Activated CD8-positive, alpha-beta memory T cell treated with anti-CD3 and anti-CD28 coated beads for 36 hours (primary cell): ENCODE measurements around the gene MAP4K5. TPM values are rescaled to one million over a fixed set of nuclear protein-coding genes. Genes with fewer than 3 reads are reported as not detected.
"Not testable (repeated sequence)": the region's sequence is repeated elsewhere in the genome, so short reads cannot be mapped to it uniquely, and the experiment has no call there.

Source experiments
- CTCF ChIA-PET: fragments of 350-600 bp; sonication (Branson Sonifier 250); formaldehyde crosslinking; loops from one replicate; lab custom pipeline; 2021; ENCODE audit warnings: antibody characterized with exemption; lab: Charles Lee
- POLR2A ChIA-PET: fragments of 350-600 bp; sonication (Branson Sonifier 250); formaldehyde crosslinking; loops from one replicate; lab custom pipeline; 2021; ENCODE audit warnings: antibody characterized with exemption; lab: Charles Lee
- total RNA-seq, 2 experiments: library from RNA; stranded (reverse); gene quantifications; one replicate each; pipeline ENCODE4 v1.2.3, GENCODE V29; 2021

The MAP4K5 gene
- 10 to 100 TPM; 32.3 to 32.7 TPM for total RNA-seq

DNA sequence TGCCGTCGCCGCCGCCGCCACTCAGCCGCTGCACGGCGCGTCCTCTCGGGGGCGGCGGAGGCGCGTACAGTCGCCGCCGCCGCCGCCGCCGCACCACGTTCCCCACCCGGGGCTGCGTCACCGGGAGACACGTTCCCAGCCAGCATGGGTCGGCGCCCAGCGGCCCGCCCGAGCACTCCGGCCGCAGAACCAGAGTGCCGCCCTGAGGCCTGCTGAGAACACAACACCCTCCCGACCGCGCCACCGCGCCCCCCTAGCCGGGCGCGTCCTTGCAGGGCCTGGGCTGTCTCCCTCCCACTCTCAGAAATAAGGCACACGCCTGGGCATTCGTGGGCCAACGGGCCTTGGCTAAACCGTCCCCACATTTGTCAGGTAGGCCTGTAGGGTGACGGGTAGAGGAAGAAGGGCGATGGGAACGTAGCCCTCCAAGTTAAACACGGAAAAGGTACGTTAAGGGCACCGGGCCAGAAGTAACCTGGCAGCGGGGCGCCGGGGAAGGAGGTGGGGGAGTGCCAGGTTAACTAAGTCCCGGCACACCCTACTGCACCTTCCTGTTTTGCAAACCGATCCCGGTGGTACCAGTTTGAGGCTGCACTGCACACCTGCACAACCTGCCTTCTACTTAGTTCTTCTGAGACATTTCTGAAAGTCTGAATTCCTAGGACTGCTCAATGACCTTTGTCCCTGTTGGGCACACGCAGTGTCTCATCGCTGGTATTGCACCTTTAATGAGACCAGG, at the start of gene MAP4K5:
Gene MAP4K5 (minus strand): TSS at position 68 of the 739 bp plus-strand sequence. CDS start 520 bp downstream, outside the sequence.
- POLR2A ChIA-PET = interaction anchor here (0.9 to 2.0 kb wide), 3 partner anchors 10 to 681 kb away, joined by 3 to 6 read pairs (median 3); partner anchors contain the start of gene DMAC2L
- CTCF ChIA-PET = interaction anchor here (1.0 to 1.6 kb wide), 4 partner anchors 9 to 494 kb away, joined by 4 to 9 read pairs (median 6); no protein-coding TSS in a partner anchor

DNA sequence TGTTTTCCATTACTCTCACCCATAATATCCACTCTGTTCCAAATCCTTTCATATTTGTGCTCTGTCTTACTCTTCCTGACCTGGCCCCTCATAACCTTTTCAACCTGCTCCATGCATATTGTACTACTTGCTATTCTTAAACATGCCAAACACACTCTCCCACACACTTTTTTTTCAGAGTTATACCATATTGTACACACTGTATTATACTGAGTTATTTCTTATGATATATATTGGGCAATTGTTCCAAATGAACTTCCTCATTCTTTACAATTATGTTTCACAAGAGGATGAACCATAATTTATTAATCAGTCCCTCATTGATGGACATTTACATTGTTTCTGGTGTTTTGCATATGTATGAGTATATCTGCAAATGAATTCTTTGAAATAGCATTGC, 46.1 kb upstream of the MAP4K5 start:
- CTCF ChIA-PET = no interaction called here
- POLR2A ChIA-PET = no interaction called here

DNA sequence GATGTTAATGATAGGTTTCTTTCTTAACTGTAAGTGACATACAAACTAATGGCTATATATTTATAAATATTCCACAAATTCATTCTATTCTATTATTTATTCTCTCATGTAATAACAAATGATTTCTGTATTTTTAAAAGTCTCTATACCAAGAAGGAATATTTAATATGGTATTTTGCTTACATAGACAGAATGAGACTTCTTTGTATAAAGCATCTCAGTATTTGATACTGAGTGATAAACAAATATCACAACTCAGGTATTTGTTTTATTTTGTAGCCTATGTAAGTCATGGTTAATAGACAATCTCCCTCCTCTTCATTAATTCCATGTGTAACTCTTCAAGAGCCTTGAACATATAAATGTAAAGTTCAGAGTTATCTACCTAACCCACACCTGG, 45.6 kb upstream of the MAP4K5 start:
- ChIA-PET CTCF (no interaction called here), POLR2A (no interaction called here)

DNA sequence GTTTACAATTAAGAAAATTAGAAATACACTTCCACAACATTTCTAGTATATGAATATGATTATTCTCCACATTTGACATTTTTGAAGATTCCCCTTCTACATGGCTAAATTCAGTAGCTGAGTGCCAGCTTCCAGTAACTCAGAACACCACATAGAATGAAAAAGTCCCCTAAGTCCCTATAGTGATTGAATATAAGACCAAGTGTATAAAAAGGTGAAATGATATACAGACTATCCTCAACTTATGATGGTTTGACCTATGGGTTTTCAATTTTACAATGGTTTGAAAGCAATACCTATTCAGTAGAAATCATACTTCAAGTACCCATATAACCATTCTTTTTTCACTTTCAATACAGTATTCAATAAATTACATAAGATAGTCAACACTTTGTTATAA, 43.4 kb upstream of the MAP4K5 start:
- POLR2A ChIA-PET = no interaction called here
- CTCF ChIA-PET = interaction anchor here (0.6 kb wide), 1 partner anchor 281 kb away, joined by 3 read pairs; no protein-coding TSS in a partner anchor

DNA sequence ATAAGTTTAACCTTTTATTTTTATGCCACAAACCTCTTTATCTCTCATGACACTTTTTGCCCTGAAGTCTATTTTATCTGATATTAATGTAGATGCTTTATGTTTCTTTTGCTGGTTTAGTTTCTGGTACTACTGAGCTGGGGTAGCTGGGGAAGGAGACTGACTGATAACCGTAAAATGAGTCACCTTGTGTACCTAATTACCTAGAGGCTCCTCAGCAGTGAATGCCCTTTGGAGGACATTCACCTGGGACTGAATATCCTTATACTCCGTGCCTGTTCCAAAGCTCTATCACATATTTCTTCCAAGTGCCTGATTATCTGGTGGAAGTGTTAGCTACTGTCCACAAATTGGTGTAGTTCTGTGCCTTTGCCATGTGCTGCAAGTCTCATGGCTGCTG, 41.5 kb upstream of the MAP4K5 start:
- POLR2A ChIA-PET = no interaction called here
- CTCF ChIA-PET = no interaction called here

DNA sequence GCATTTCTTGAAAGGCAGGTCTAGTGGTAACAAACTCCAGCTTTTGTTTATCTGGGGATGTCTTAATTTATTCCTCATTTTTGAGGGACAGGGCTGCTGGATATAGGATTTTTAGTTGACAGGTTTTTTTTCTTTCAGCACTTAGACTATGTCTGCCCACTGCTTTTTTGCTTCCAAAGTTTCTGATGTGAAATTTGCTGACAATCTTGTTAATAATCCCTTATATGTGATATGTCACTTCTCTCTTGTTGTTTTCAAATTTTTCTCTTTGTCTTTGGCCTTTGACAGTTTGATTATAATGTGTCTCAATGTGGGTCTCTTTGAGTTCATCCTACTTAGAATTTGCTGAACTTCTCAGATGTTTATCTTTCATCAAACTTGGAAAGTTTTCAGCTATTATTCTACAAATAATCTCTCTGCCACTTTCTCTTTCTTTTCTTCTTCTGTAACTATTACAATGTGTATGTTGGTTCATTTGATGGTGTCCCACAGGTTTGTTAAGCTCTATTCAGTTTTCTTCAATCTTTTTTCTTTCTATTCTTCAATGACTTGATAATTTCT, 37.4 kb upstream of the MAP4K5 start:
- ChIA-PET CTCF (interaction anchor here (0.7 kb wide), 1 partner anchor 513 kb away, joined by 3 read pairs; no protein-coding TSS in a partner anchor), POLR2A (no interaction called here)

DNA sequence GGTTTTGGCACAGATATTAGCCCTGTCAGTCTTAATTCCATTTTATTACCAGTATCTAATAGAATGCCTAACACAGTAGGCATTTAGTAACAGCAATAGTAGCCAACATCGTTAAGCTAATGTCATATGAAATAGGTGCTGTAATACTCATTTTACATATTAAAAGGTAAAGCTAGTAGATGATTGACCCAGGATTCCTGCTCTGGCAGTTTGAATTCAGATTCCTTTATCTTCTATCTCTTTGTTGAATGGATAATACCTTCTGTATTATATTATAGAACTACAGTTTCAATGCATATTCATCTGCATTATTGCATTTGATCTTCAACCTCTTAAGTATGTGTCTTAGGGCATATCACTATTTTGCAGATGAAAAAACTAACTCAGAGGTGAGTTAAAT, 30.5 kb upstream of the MAP4K5 start:
- POLR2A ChIA-PET = no interaction called here
- CTCF ChIA-PET = no interaction called here

DNA sequence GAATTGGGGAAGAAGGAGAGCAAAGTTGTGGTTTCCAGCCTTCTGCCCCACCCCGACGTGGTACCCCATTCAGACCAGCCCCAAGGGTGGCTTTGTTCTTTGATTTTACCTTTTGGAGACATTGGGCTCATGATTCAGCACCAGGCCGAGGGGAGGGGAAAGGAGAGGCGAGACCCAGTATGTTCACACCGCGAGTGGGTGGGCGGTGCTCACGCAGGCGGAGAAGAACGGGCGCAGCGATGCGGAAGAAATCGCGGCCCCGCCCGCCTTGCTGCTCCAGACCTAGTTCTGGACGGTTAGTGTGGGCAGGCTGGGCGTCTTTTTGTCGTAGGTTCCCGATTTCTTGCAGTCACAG, 28.5 kb upstream of the MAP4K5 start:
- ChIA-PET CTCF (no interaction called here), POLR2A (no interaction called here)

DNA sequence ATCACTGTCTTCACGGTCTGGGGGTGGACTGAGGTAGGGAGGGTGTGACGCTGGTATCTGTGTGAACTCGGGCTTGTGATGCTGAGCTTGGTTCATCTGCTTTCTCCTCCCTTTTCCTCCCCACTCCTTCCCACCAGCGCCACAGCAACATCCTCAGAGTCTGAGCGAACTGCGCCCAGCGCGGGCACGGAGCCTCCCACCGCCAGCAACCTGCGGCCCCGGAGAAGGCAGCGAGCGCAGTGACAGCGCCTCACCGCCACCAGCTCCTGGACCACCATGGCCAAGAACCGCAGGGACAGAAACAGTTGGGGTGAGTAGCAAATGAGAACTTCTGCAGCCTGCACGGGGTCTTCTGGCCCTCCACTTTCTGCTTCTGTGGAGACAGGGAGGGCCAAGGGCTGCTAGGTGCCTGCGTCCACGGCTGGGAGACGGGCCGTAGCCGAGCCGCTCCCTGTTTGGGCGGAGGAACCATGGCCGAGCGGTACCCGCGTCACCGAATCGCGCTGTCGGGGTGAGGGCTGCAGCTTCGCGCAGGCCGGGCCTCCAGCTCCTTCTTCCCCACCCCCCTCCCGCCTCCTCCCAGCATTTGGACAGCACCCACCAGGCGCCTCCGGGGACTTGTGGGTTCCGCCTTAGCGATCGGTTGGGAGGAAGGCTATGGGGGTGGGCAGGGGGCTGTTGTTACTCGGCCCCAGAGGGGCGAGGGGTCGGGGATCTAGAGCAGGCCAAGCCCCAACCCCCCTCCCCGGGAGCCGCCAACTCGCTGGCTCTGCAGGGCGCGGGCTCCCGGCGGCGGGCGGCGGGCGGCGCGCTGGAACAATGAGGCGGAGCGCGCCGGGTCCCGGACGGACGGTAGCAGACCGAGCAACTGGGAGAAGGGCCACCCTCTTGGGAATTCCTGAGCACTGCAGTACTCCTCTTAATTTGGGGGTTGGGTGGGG, 27.9 kb upstream of the MAP4K5 start, which contains the start of gene ATL1:
Gene ATL1 (plus strand): TSS at position 156 of the 941 bp plus-strand sequence. CDS start 121 bp downstream, at position 277.
- POLR2A ChIA-PET = no interaction called here
- CTCF ChIA-PET = interaction anchor here (0.5 to 0.9 kb wide), 2 partner anchors 13 to 719 kb away, joined by 4 read pairs; no protein-coding TSS in a partner anchor

DNA sequence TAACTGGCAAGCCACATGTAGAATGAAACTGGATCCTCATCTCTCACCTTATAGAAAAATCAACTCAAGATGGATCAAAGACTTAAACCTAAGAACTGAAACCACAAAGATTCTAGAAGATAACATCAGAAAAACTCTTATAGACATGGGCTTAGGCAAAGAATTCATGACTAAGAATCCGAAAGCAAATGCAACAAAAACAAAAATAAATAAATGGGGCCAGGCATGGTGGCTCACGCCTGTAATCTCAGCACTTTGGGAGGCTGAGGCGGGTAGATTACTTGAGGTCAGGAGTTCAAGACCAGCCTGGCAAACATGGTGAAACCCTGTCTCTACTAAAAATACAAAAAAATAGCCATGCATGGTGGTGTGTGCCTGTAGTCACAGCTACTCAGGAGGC, 20.4 kb upstream of the MAP4K5 start:
- CTCF ChIA-PET, POLR2A ChIA-PET: not testable (repeated sequence)

DNA sequence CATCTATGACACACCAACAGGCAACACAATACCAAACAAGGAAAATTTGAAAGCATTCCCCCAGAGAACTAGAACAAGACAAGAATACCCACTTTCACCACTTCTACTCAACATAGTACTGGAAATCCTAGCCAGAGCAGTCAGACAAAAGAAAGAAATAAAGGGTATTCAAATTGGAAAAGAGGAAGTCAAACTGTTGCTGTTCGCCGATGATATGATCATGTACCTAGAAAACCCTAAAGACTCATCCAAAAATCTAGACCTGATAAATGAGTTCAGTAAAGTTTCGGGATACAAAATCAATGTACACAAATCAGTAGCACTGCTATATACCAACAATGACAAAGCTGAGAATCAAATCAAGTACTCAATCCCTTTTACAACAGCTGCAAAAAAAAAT, 19.5 kb upstream of the MAP4K5 start:
- ChIA-PET CTCF (no interaction called here), POLR2A (no interaction called here)

DNA sequence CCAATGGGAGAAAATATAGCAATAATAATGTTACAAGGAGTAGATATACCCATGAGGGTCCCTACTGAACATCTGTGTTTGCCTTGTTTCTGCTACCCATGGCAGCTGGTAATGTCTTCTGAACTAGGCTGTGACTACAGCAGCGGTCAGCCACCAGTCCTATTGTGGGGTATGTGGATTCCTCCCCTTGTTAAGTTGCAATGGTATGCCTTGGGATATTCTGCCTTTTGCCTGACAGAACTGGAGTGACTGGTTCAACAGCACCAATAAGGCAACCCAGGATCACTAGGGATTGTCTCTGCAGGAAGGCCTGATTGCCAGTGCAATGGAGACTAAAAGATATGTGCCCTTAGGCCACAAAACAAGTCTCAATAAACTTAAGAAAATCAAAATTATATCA, 17.9 kb upstream of the MAP4K5 start:
- ChIA-PET POLR2A (no interaction called here), CTCF (no interaction called here)

DNA sequence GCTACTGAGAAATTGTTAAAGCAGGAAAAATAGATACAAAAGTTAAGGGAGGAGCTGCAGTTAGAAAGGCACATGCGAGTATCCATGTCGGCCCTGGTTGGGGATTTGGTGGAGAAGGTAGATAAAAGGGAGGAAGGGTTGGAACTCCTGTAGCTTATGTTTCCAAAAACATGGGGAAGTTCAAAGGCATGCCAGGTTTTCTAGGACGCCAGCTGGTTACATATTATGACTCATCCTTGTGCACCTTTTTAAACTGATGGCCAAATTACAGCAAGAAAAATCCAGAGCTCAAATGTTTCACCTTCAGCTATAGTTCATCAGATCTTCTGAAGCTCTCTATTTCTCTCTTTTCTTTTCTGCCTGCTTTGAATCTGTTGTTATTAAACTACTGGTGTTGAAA, 13.2 kb upstream of the MAP4K5 start:
- CTCF ChIA-PET = no interaction called here
- POLR2A ChIA-PET = no interaction called here

DNA sequence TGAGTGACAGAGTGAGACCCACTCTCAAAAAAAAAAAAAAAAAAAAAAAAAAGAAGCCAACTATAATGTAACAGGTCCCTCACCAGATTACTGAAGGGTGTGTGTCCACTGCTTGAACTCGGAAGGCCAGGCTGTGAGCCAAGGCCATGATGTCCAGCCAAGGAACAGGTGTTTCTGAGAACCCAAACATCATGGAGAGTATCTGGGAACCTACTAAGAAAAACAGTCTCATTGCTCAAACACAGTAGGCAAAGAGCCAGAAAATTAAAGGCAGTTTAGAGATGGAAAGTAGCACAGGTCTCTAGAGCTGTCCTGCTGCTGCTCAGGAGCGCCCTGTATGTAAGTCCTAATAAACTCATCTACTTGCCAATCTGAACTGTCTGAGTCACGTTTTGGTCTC, 12.5 kb upstream of the MAP4K5 start:
- CTCF ChIA-PET = interaction anchor here (0.6 kb wide), 2 partner anchors 72 to 111 kb away, joined by 3 to 5 read pairs; no protein-coding TSS in a partner anchor
- POLR2A ChIA-PET = no interaction called here

DNA sequence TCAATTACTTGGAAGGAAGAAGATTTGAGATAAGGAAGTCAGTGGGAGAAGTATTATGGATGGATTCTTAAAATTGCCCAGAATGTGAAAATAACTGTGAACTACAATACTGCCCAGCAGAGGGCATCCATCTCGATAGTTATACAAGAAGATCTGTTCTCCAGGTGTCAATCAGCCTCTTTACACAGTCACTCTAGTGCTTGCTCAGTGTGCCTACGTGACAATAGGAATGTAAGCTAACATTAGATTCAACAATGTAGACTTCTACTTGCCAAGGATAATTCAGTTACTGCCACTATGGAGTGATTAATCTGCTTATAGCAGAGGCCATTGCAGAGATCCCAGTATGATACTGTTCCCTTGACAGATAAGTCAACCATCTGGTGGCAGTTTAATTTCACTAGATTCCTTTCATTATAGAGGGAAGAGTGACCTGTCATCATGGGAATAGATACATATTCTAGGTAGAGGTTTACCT, 10.6 kb upstream of the MAP4K5 start:
- ChIA-PET POLR2A (interaction anchor here (0.5 kb wide), 1 partner anchor 268 kb away, joined by 5 read pairs; no protein-coding TSS in a partner anchor), CTCF (interaction anchor here (0.6 to 2.5 kb wide), 7 partner anchors 54 to 905 kb away, joined by 3 to 15 read pairs (median 3); no protein-coding TSS in a partner anchor)

DNA sequence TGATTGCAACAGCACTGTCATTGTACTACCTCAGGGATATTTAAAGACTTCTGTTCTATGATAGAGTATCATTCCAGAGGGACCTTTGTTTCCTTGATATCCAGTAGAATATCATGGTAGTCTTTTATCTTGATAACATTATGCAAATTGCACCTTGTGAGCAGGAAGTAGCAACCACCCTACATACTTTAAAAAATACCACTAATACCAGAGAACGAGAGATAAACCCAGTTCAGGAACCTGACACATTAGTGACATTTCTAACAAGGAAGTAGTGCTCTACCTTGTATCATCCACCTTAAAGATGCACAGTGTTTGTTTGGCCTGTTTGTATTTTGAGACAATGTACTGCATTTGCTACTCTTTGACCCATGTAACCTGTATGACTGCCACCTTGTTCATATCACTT, 8.8 kb upstream of the MAP4K5 start:
- CTCF ChIA-PET = interaction anchor here (0.6 to 1.0 kb wide), 4 partner anchors 52 to 237 kb away, joined by 3 to 5 read pairs (median 3); no protein-coding TSS in a partner anchor
- POLR2A ChIA-PET = no interaction called here

DNA sequence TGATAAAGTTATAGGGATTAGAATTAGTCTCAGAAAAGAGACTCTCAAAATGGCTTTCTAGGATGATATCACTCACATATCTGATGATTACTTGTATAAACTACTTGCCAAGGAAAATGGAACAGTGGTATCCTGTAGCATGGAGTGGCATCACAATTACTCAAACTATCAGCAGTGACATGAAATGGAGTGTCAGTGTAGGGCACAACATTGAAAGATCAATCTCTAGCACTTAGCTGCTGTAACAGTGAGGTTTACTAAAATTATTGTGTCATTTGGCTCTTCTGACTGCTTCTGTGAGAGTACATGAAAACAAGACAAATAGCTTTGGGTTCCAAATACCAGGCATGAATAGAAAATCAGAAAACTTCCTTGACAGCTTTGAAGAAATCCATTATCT, 6.7 kb upstream of the MAP4K5 start:
- CTCF ChIA-PET = interaction anchor here (1.7 kb wide), 1 partner anchor 322 kb away, joined by 4 read pairs; no protein-coding TSS in a partner anchor
- POLR2A ChIA-PET = no interaction called here

DNA sequence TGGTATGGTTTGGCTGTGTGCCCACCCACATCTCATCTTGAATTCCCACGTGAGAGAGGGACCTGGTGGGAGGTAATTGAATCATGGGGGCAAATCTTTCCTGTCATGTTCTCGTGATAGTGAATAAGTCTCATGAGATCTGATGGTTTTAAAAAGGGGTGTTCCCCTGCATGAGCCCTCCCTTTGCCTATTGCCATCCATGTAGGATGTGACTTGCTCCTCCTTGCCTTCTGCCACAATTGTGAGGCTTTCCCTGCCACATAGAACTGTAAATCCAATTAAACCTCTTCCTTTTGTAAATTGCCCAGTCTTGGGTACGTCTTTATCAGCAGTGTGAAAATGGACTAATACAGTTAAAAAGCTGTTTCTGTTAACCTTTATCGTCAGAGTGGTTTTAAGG, 5.7 kb upstream of the MAP4K5 start:
- POLR2A ChIA-PET = not testable (repeated sequence)

DNA sequence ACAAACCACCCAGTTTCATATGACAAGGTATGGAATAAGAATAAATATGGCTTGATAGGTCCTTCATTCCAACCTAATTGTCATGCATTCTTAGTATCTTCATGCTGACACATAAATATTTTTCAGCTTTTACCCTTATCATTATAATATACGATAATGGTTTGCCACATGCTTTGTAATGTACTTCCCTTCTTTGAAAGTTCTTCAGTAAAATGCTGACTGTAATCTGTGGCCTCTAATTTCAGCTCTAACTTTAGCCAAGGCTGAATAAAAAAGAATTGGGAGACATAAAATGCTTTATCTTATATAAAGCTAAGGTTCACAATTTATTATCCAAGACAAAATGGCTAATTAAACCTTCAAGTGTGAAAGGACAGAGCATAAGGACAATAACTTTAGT, 2.6 kb upstream of the MAP4K5 start:
- ChIA-PET CTCF (no interaction called here), POLR2A (no interaction called here)

More for the DNA sequence above, 5.7 kb upstream of the MAP4K5 start:
- CTCF ChIA-PET = interaction anchor here (1.7 kb wide), 1 partner anchor 323 kb away, joined by 4 read pairs; no protein-coding TSS in a partner anchor
